ENCODE measurements around the gene MRPL43.
A peak's percentile ranks its signal among the peaks of the same experiment; 100 is the strongest.

The MRPL43 gene

GRCh38 chr10:100996678-100997359 is 9.5 kb upstream of the MRPL43 start:
- TF ChIP-seq CTCF (conservative IDR thresholded peaks at IDR 0.05; ENCODE audit: low read length), result no peak
- peak overlapping the region; percentile 78 for H3K4me3 ChIP-seq (ENCODE audit: low read length)
- DNase-seq (ENCODE audit: low read depth), result no peak

DNA sequence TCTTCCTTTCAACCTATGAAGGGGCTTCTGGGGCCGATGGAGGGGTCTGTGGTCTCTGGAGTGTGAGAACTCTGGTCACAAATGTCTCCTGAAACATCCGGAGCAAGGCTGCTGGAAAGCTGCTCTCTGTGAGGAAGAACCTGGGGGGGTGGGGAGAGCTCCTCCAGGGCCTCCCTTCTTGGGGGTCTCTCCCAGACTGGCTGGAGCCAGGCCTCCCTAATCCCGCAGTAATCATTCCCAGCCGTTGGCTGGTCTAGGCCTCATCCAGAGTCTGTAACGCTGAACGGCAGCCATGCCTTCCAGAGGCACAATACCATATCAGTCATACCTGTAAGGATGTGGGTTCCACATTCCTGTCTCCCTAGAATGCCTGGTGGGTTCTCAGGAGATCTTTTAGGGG is 7.9 kb upstream of the MRPL43 start:
- DNase-seq (ENCODE audit: low read depth), result no peak
- H3K4me3 ChIP-seq (ENCODE audit: low read length), result no peak overlapping the region
- no peak for TF ChIP-seq CTCF (conservative IDR thresholded peaks at IDR 0.05; ENCODE audit: low read length)

GRCh38 chr10:100993986-100994708 is 6.8 kb upstream of the MRPL43 start:
- peak; percentile 33 for DNase-seq (ENCODE audit: low read depth)
- TF ChIP-seq CTCF (conservative IDR thresholded peaks at IDR 0.05; ENCODE audit: low read length), result peak; percentile 74

GRCh38 chr10:100989088-100989487 is 1.8 kb upstream of the MRPL43 start:
- H3K4me3 ChIP-seq (ENCODE audit: low read length), result no peak overlapping the region
- no peak for TF ChIP-seq CTCF (conservative IDR thresholded peaks at IDR 0.05; ENCODE audit: low read length)
- no peak for DNase-seq (ENCODE audit: low read depth)

More at GRCh38 chr10:100993986-100994708, 6.8 kb upstream of the MRPL43 start:
- no peak overlapping the region for H3K4me3 ChIP-seq (ENCODE audit: low read length)

DNA sequence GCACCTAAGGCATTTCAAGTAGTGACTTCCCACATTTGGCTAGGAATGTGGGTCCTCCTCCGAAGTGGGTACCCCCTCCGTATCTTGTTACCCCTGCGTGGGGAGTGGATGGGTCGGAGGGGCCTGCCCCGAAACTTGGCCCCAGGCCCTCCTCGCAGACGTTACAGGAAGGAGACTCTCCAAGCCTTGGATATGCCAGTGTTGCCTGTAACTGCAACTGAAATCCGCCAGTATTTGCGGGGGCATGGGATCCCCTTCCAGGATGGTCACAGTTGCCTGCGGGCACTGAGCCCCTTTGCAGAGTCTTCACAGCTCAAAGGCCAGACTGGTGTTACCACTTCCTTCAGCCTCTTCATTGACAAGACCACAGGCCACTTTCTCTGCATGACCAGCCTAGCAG is 869 bp upstream of the MRPL43 start:
- TF ChIP-seq CTCF (conservative IDR thresholded peaks at IDR 0.05; ENCODE audit: low read length), result no peak
- DNase-seq (ENCODE audit: low read depth), result no peak
- peak overlapping the region; percentile 98 for H3K4me3 ChIP-seq (ENCODE audit: low read length)

- no peak for TF ChIP-seq CTCF (conservative IDR thresholded peaks at IDR 0.05; ENCODE audit: low read length)
- DNase-seq (ENCODE audit: low read depth), result no peak
- H3K4me3 ChIP-seq (ENCODE audit: low read length), result peak overlapping the region; percentile 98
Measured at GRCh38 chr10:100987685-100988049, 370 bp upstream of the MRPL43 start.

- TF ChIP-seq CTCF (conservative IDR thresholded peaks at IDR 0.05; ENCODE audit: low read length), result no peak
- peak overlapping the region; percentile 98 for H3K4me3 ChIP-seq (ENCODE audit: low read length)
- no peak for DNase-seq (ENCODE audit: low read depth)
Measured at GRCh38 chr10:100986623-100986951, 710 bp downstream of the MRPL43 start.

Data from AG10803 (cell line).